GM19025 (cell line): ENCODE results near the gene GLT8D1.
"Not testable (repeated sequence)": the region's sequence is repeated elsewhere in the genome, so short reads cannot be mapped to it uniquely, and the experiment has no call there.

ENCODE experiments used
- ATAC-seq: cut with Tn5 transposase; IDR thresholded peaks from one replicate; pipeline ENCODE4 v1.9.1; 2021; ENCODE audit warnings: mild to moderate bottlenecking, low read depth, moderate library complexity; ENCODE audit not compliant: unreplicated experiment

Gene GLT8D1

GRCh38 chr3:52684184-52684583 lies 21.4 kb downstream of the GLT8D1 start:
- no peak for ATAC-seq

GRCh38 chr3:52683611-52684010 lies 22.0 kb downstream of the GLT8D1 start:
- no peak for ATAC-seq

GRCh38 chr3:52682016-52682415 lies 23.6 kb downstream of the GLT8D1 start:
- ATAC-seq, result no peak

GRCh38 chr3:52681596-52681995 lies 24.0 kb downstream of the GLT8D1 start:
- ATAC-seq, result no peak

GRCh38 chr3:52679811-52680210 lies 25.8 kb downstream of the GLT8D1 start:
- no peak for ATAC-seq

- no peak for ATAC-seq
These were observed 26.4 kb downstream of the GLT8D1 start for GRCh38 chr3:52679199-52679538.

- ATAC-seq, result no peak
These were observed 27.1 kb downstream of the GLT8D1 start for GRCh38 chr3:52678265-52679198.

GRCh38 chr3:52676201-52676600 lies 29.4 kb downstream of the GLT8D1 start:
- not testable (repeated sequence) for ATAC-seq

GRCh38 chr3:52671676-52672075 lies 33.9 kb downstream of the GLT8D1 start:
- ATAC-seq, result no peak

- no peak for ATAC-seq
These were observed 34.7 kb downstream of the GLT8D1 start for GRCh38 chr3:52670621-52671521.

GRCh38 chr3:52663098-52663497 lies 42.5 kb downstream of the GLT8D1 start:
- ATAC-seq, result no peak

GRCh38 chr3:52660046-52660445 lies 45.5 kb downstream of the GLT8D1 start:
- no peak for ATAC-seq

- no peak for ATAC-seq
These were observed 49.7 kb downstream of the GLT8D1 start for GRCh38 chr3:52655895-52656294.

GRCh38 chr3:52651592-52651991 lies 54.0 kb downstream of the GLT8D1 start:
- no peak for ATAC-seq

- ATAC-seq, result no peak
These were observed 55.2 kb downstream of the GLT8D1 start for GRCh38 chr3:52650439-52650838.

- no peak for ATAC-seq
These were observed 56.0 kb downstream of the GLT8D1 start for GRCh38 chr3:52649461-52650210.

- no peak for ATAC-seq
These were observed 60.0 kb downstream of the GLT8D1 start for GRCh38 chr3:52645549-52645948.
